SJSA1 (cell line): ENCODE results near the gene CHGA. TPM values are rescaled to one million over a fixed set of nuclear protein-coding genes. Genes with fewer than 3 reads are reported as not detected.

Experiments used
- DNase-seq, 2 experiments: peaks; one replicate each; pipeline ENCODE4 v3.0.0-alpha.2; 2015 to 2020; ENCODE audit warnings: low spot score in 2 of 2, low read depth in 1 of 2
- H3K27ac ChIP-seq: fragments of 250-450 bp; sonication (Bioruptor Pico); 2 replicates; pipeline ENCODE4 v1.5.1; 2020; ENCODE audit warnings: mild to moderate bottlenecking, moderate library complexity
- H3K27me3 ChIP-seq: fragments of 250-450 bp; sonication (Bioruptor Pico); replicated peaks from 2 replicates; pipeline ENCODE4 v1.5.1; 2020; ENCODE audit warnings: mild to moderate bottlenecking, moderate library complexity
- H3K36me3 ChIP-seq: fragments of 250-450 bp; sonication (Bioruptor Pico); 2 replicates; pipeline ENCODE4 v1.5.1; 2020; ENCODE audit warnings: mild to moderate bottlenecking
- H3K4me1 ChIP-seq: fragments of 250-450 bp; sonication (Bioruptor Pico); replicated peaks from 2 replicates; pipeline ENCODE4 v1.6.1; 2021; ENCODE audit warnings: mild to moderate bottlenecking
- H3K4me3 ChIP-seq: fragments of 250-450 bp; sonication (Bioruptor Pico); 2 replicates; pipeline ENCODE4 v1.5.1; 2020; ENCODE audit warnings: mild to moderate bottlenecking
- H3K9me3 ChIP-seq: fragments of 250-450 bp; sonication (Bioruptor Pico); replicated peaks from 2 replicates; pipeline ENCODE4 v1.5.1; 2020; ENCODE audit warnings: mild to moderate bottlenecking
- total RNA-seq: library from RNA; depleted of rRNA; stranded (reverse); fragments of >200 nt; shearing (Covaris generic); gene quantifications from 2 replicates; pipeline ENCODE4 v1.2.3, GENCODE V29; 2014

The CHGA gene
- total RNA-seq, 1 experiment from 2014 or later = not detected

- peak overlapping the region; percentile 79 for H3K27ac ChIP-seq
- no peaks in the 10 kb centered on the region for H3K27me3 ChIP-seq
- DNase-seq = no peak
- peaks cover 48% of the 10 kb centered on the region for H3K36me3 ChIP-seq
- no peaks in the 10 kb centered on the region for H3K9me3 ChIP-seq
- H3K4me1 ChIP-seq = peaks cover 48% of the 10 kb centered on the region
- no peak overlapping the region for H3K4me3 ChIP-seq
These were observed 37.1 kb downstream of the CHGA start for GRCh38 chr14:92959761-92960680.

- Histone ChIP-seq H3K9me3 (no peaks in the 10 kb centered on the region), H3K4me3 (no peak overlapping the region), H3K27ac (peak overlapping the region; percentile 79), H3K36me3 (peaks cover 48% of the 10 kb centered on the region), H3K27me3 (no peaks in the 10 kb centered on the region), H3K4me1 (peaks cover 54% of the 10 kb centered on the region)
- DNase-seq = peak; percentile 73 to 85
These were observed 38.0 kb downstream of the CHGA start for GRCh38 chr14:92960706-92961566.

- DNase-seq = no peak
- Histone ChIP-seq H3K4me3 (no peak overlapping the region), H3K27ac (peak overlapping the region; percentile 79), H3K9me3 (no peaks in the 10 kb centered on the region), H3K4me1 (peaks cover 54% of the 10 kb centered on the region), H3K27me3 (no peaks in the 10 kb centered on the region), H3K36me3 (peaks cover 45% of the 10 kb centered on the region)
These were observed 38.6 kb downstream of the CHGA start for GRCh38 chr14:92961567-92961855.

- H3K4me1 ChIP-seq = peaks cover 54% of the 10 kb centered on the region
- H3K4me3 ChIP-seq = no peak overlapping the region
- peak overlapping the region; percentile 79 for H3K27ac ChIP-seq
- no peak for DNase-seq
- no peaks in the 10 kb centered on the region for H3K9me3 ChIP-seq
- peaks cover 40% of the 10 kb centered on the region for H3K36me3 ChIP-seq
- no peaks in the 10 kb centered on the region for H3K27me3 ChIP-seq
These were observed 39.3 kb downstream of the CHGA start for GRCh38 chr14:92962031-92962830.

GRCh38 chr14:92962831-92963095, 39.8 kb downstream of the CHGA start:
- peaks cover 54% of the 10 kb centered on the region for H3K4me1 ChIP-seq
- H3K27ac ChIP-seq = peak overlapping the region; percentile 79
- no peak for DNase-seq
- peaks cover 35% of the 10 kb centered on the region for H3K36me3 ChIP-seq
- H3K27me3 ChIP-seq = no peaks in the 10 kb centered on the region
- H3K9me3 ChIP-seq = no peaks in the 10 kb centered on the region
- H3K4me3 ChIP-seq = no peak overlapping the region

GRCh38 chr14:92963301-92964123, 40.6 kb downstream of the CHGA start:
- H3K4me1 ChIP-seq = peaks cover 56% of the 10 kb centered on the region
- peak overlapping the region; percentile 79 for H3K27ac ChIP-seq
- DNase-seq = peak; percentile 95 to 98
- H3K9me3 ChIP-seq = no peaks in the 10 kb centered on the region
- peaks cover 27% of the 10 kb centered on the region for H3K36me3 ChIP-seq
- no peaks in the 10 kb centered on the region for H3K27me3 ChIP-seq
- no peak overlapping the region for H3K4me3 ChIP-seq

GRCh38 chr14:92964124-92965109, 41.5 kb downstream of the CHGA start:
- Histone ChIP-seq H3K27ac (peak overlapping the region; percentile 64), H3K36me3 (peaks cover 25% of the 10 kb centered on the region), H3K9me3 (no peaks in the 10 kb centered on the region), H3K27me3 (no peaks in the 10 kb centered on the region), H3K4me1 (peaks cover 59% of the 10 kb centered on the region), H3K4me3 (no peak overlapping the region)
- no peak for DNase-seq

GRCh38 chr14:92965281-92965680, 42.3 kb downstream of the CHGA start:
- Histone ChIP-seq H3K27ac (peak overlapping the region; percentile 64), H3K4me1 (peaks cover 55% of the 10 kb centered on the region), H3K27me3 (no peaks in the 10 kb centered on the region), H3K9me3 (no peaks in the 10 kb centered on the region), H3K4me3 (no peak overlapping the region), H3K36me3 (peaks cover 20% of the 10 kb centered on the region)
- DNase-seq = no peak

- DNase-seq = no peak
- no peaks in the 10 kb centered on the region for H3K36me3 ChIP-seq
- H3K9me3 ChIP-seq = no peaks in the 10 kb centered on the region
- no peak overlapping the region for H3K4me3 ChIP-seq
- peaks cover 37% of the 10 kb centered on the region for H3K4me1 ChIP-seq
- no peaks in the 10 kb centered on the region for H3K27me3 ChIP-seq
- no peak overlapping the region for H3K27ac ChIP-seq
These were observed 44.5 kb downstream of the CHGA start for GRCh38 chr14:92967346-92967926.

- Histone ChIP-seq H3K36me3 (no peaks in the 10 kb centered on the region), H3K9me3 (no peaks in the 10 kb centered on the region), H3K4me1 (peaks cover 37% of the 10 kb centered on the region), H3K4me3 (no peak overlapping the region), H3K27me3 (no peaks in the 10 kb centered on the region), H3K27ac (no peak overlapping the region)
- no peak for DNase-seq
These were observed 45.5 kb downstream of the CHGA start for GRCh38 chr14:92968291-92969020.

- no peak for DNase-seq
- Histone ChIP-seq H3K27ac (no peak overlapping the region), H3K27me3 (no peaks in the 10 kb centered on the region), H3K4me3 (no peak overlapping the region), H3K4me1 (peaks cover 32% of the 10 kb centered on the region), H3K9me3 (no peaks in the 10 kb centered on the region), H3K36me3 (no peaks in the 10 kb centered on the region)
These were observed 46.5 kb downstream of the CHGA start for GRCh38 chr14:92969430-92969829.
